Measurements from ENCODE around the gene UVSSA.

- TF ChIP-seq, protein P1, sequence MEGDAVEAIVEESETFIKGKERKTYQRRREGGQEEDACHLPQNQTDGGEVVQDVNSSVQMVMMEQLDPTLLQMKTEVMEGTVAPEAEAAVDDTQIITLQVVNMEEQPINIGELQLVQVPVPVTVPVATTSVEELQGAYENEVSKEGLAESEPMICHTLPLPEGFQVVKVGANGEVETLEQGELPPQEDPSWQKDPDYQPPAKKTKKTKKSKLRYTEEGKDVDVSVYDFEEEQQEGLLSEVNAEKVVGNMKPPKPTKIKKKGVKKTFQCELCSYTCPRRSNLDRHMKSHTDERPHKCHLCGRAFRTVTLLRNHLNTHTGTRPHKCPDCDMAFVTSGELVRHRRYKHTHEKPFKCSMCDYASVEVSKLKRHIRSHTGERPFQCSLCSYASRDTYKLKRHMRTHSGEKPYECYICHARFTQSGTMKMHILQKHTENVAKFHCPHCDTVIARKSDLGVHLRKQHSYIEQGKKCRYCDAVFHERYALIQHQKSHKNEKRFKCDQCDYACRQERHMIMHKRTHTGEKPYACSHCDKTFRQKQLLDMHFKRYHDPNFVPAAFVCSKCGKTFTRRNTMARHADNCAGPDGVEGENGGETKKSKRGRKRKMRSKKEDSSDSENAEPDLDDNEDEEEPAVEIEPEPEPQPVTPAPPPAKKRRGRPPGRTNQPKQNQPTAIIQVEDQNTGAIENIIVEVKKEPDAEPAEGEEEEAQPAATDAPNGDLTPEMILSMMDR (IDR thresholded peaks at IDR 0.05; ENCODE audit: low read depth, low read length) = no peak
- no peak for TF ChIP-seq EZH2phosphoT487 (IDR thresholded peaks at IDR 0.05; ENCODE audit: low read depth)
Observed at GRCh38 chr4:1302159-1302558, 44.8 kb upstream of the UVSSA start.
